NCI-H2196 treated with DMSO at 0.1 percent for 48 hours (cell line): Measurements from ENCODE around the gene ACTN4.

ENCODE experiments used
- DNase-seq: peaks from one replicate; lab custom pipeline; 2025; ENCODE audit not compliant: unreplicated experiment; lab: John Stamatoyannopoulos, UW

The ACTN4 gene

GRCh38 chr19:38660724-38661123, 13.3 kb downstream of the ACTN4 start:
- no peak for DNase-seq

DNA sequence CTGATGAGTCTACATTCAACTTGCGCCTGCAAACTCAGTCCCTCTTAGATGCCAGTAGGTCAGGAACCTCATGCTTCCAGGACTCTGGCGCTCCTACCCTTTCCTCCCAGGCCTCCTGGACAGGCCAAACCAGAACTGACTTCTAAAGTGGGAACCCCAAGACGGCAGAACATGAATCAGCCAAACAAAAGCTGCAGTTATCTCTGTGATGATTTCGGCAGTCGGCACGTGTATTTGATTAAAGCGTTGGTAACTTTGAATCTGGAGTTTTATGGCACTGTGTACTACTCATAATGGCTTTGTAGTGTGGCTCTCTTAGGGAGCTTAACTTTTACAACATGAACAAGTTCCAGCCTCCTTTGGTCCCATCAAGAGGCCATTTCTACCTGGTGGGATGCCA, 13.7 kb downstream of the ACTN4 start:
- no peak for DNase-seq

DNA sequence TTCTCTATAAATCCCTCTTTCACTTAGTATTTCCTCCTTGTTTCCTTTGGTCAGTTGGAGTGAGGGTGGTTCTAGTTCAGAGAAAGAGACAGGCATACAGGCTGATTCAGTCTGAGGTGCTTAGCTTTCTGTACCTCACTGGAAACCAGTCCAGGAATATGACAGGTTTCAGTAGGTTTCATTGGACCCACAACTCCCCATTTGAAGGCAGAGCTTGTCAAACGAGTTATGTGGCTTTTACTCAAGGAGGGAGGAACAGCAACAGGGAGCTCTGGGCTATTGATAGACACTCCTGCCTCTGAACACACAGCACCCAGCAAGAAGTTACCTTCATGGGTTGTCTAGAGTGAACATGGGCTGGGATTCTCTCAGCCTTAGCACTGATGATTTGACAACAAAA, 14.5 kb downstream of the ACTN4 start:
- DNase-seq, result no peak

DNA sequence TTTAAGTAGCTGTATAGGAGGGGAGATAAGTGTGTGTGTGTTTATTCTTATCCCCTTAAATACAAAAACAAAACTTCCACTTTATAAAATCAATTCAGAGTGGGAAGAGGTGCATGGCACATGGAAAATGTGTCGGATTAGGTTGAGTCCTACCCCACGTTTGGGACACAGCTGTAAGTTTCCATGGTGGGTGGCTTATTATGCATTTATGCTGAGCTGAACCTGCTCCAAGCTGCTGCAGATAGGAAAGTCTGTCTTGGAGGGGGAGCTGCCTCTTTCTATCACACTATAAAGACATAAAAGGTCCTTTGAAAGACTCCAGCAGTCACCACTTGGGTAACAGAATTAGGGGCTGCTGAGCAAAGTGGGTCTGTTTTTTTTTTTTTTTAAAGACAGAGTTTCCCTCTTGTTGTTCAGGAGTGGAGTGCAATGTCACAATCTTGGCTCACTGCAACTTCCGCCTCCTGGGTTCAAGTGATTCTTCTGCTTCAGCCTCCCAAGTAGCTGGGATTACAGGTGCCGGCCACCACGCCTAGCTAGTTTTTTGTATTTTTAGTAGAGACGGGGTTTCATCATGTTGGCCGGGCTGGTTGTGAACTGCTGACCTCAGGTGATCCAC, 15.2 kb downstream of the ACTN4 start:
- DNase-seq, result no peak

DNA sequence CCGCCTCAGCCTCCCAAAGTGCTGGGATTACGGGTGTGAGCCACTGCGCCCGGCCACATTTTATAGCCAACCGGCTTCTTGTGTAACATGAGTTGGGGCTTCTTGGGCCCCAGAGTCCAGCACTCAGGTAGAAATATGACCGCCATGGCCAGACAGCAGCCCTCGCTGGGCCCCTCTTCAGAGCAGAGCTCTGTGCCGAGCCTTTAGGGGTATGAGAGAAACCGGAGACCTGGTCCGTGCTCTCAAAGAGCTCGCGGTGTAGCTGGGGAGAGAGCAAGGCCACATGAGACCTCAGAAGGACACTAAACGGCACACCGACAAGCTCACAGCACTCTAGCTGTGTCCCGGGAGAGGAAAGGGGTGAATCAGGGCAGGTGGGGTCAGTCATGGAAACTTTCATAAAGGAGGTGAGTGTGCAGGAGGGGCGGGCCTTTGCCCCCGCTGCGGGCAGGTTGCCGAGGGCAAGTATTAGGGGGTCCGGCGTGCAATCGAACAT, 15.8 kb downstream of the ACTN4 start:
- DNase-seq, result no peak

DNA sequence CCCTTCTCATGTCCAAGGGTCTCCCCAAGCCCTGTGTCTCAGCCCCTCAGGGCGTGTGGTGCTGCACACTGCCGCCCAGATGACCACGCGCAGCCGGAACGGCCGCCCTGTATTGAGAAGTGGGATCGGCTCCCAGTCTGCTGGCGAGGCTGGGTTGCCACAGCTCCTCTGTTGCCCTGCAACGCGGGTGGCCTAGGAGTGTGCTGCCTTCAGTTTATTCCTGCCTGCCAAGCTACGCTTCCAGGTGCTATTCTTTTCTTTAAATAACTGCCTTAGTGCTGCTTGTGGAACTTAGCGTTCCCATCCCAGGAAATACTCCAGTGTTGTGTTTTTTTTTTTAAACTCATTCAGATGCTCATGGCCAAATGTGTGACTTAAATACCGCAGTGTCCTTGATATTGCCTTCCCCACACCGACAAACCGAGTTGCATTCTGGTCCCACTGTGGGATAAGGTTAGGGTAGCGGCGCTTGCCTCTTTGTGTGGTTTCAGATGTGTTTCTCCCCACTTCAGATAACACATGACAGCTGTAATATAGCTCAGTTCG, 16.6 kb downstream of the ACTN4 start:
- DNase-seq, result no peak

DNA sequence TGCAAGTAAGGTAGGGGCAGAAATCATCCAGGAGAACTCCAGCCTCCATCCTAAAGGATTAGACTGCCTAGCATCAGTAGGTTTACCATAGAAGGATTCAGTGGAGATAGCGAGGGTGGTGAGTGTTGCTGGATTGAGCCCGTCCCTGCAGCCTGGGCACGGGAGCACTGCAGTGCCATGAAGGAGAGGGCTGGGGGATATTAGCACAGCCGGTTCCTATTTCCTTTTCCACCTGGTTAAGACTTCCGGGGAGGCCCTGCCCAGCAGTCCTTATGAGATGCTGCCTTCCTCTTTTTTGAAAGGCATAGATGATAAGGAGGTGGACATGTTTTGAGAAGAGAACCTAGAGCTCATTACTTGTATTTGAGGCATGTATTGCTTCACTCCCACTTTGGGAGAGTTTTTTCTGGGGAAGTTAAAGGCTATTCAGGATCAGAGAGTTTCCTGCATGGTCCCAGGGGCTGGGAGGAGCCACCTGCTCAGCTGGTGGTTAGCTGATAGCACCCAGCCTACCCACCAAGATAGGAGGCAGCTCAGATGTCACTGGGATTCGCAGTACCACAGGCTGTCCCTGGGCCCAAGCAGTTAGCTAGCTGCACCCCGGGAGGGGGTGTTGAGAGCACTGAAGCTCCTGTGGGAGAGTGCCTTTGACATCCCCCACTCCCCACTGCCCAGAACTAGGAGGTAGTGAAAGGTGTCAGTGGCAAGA, 17.2 kb downstream of the ACTN4 start:
- no peak for DNase-seq

GRCh38 chr19:38665219-38665931, 17.9 kb downstream of the ACTN4 start:
- no peak for DNase-seq

DNA sequence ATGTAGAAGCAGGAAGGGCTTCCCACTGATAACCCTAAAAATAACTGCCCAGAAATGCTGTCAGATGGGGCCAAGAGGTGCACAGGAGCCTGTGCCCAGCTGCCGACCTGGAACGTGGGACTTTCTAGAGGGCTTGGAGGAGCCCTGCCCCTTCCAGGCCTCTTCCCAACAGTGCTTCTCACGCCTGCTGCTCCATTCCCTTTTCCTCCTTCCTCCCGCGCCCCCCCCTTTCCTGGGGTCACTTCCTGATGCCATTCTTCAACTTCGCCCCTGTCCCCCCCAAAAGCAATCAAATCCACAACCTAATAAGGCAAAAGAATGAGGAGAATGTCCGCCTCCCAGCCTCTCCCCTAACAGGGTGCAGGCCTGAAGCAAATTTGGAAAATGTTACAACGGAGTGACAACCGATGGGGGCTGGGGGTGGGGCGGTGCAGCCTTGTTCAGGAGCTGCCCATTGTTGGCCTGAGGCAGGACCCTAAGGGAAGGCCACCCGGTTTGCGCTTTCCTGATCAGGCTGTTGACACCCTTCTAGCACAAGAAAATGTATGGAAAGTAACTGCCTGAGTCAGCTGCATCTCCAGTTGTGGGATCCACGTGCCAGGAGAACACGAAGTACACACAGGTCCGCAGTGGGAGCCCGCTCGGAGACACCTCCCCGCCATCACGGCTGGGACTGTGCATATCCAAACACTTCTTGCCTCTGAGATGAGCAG, 18.7 kb downstream of the ACTN4 start:
- no peak for DNase-seq

GRCh38 chr19:38666663-38667511, 19.4 kb downstream of the ACTN4 start:
- no peak for DNase-seq

DNA sequence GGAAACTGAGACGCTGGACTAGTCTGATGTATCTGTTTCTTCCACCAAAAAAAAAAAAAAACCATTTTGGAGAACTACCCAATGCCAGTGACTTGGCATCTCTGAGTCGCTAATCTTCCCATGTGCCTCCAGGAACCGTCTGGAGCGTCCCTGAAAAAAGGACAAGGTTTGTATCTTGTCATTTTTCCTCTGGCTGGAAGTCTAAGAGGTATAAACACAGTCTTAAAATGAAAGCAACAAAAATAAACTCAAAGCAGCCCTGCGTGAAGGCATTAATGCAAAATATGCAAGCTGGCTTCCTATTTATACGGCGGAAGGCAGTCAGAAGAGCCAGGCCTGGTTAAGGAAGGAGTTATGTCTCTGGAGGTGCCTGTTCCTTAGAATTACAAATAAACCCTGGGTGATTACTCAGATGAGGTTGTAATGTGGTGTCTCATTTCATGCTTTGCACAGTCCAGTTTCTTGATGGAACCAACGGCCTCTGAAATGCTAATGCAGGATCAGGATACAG, 20.3 kb downstream of the ACTN4 start:
- no peak for DNase-seq

GRCh38 chr19:38669552-38669951, 22.1 kb downstream of the ACTN4 start:
- no peak for DNase-seq

GRCh38 chr19:38670921-38671398, 23.5 kb downstream of the ACTN4 start:
- no peak for DNase-seq

DNA sequence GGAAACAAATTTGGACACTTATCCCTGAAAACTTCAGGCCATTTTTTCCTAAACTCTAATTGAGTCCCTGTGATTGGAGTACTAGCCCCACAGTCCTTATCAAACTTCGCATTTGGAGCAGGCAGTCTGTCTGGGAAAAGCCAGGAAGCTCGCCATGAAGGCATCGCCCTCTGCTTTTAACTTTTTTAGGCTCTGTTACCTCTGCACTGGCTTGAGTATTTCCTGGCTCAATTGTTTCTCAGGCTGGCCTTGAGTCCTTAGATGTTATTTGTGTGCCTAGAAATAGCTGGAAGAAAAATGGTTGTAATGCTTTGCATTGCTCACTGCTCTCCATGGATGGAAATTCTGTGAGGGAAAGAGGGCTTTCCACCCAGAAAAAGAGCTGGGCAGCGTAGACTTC, 24.2 kb downstream of the ACTN4 start:
- DNase-seq, result no peak

- DNase-seq, result no peak
These were observed 25.6 kb downstream of the ACTN4 start for GRCh38 chr19:38673030-38673429.

GRCh38 chr19:38674388-38675171, 27.1 kb downstream of the ACTN4 start:
- DNase-seq, result no peak

GRCh38 chr19:38675611-38676010, 28.2 kb downstream of the ACTN4 start:
- DNase-seq, result no peak

DNA sequence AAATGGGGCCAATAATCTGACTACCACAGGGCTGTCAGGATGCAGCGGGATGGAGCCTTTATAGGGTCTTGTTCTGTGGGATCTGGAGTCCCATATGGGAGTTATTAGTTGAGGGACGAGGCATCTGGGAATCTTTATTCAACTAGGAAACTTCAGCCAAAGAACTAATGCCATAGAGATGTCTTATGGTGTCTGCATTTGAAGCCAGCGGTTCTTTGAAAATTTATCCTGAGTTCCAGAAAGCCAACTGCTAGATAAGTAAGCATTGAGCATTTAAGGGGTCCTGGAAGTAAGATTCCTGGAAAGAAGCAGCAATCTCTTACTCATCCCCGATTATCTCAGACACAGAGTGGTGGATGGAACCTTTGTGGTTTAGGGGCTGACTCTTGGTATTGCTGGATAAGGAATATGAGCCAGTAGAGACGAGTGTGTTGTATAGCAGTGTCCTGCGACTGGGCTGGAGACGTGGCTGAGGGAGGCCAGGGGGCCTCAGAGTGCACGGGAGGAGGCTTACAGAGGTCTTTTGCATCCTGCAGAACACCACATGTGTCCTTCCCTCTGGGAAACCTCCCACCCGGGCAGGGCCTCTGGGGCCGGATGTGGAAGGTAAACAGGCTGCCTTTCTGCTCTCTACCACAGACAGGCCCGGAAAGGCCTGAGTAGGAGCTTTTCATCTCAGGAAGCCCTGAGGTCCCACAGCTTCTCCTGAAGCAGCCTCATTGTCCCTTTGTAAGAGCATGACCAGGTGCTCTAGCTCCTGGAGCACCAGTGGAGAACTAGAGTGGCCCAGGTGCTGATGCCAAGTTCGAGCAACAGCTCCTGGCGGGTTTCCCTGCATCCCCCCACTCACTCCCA, 28.8 kb downstream of the ACTN4 start:
- no peak for DNase-seq
